Stimulated activated CD4-positive, alpha-beta T cell treated with anti-CD3 and anti-CD28 coated beads, TNF-alpha, amount 100 ng/mL, for 24 hours (primary cell): ENCODE data around the gene G3BP2.
A peak's percentile ranks its signal among the peaks of the same experiment; 100 is the strongest.

Experiments
- DNase-seq, 3 experiments: peaks; one replicate each; pipeline ENCODE4 v3.0.0-alpha.2; 2020; ENCODE audit warnings: low read depth in 3 of 3

The G3BP2 gene

DNA sequence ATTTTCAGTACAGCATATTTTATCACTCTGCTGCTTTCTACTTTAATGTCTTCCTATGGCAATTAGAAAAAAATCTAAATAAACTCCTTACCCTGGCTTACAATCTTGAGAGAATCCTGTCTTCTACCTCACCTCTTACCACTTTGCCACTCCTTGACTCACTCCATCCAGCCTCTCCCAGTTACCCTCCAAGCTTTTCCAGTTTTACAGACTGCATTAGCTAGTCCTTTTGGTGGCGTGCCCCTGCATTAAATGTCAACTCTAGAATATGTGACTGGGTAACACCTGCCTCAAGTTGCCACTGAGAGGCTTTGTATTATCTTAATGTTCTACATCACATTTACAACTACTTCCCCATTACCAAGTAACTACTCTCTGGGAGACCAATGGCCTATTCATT, 35.4 kb downstream of the G3BP2 start:
- no peak for DNase-seq

DNA sequence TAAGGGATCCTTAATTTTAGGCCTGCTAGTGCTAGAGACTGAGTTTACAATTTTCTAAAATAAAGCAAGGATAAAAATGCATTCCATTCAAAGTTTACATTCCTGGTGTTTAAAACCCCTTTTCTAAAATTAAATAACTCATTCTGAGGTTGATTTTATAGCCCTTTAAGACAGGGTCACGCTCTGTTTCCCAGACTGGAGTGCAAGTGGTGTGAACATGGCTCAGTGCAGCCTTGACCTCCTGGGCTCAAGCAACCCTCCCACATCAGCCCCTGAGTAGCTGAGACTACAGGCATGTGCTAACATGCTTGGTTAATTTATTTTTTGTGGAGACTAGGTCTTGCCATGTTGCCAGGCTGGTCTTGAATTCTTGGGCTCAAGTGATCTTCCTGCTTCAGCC, 36.0 kb downstream of the G3BP2 start:
- no peak for DNase-seq

DNA sequence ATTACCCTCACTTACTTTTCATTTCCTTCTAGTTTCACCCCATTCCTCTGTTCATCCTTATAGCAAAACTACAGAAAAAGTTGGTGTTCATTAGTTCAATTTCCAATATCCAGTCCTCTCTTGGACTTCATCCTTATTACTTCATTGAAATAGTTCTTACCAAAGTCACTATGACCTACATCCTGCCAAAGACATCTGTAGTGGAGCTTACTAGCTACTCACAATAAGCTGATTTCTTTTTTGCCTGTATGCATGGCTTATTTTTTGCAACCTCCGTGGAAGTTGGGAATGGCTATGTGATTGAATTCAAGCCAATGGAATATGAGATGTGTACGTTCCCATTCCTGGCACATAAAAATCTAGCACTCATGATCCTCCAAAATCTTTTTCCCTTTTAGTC, 38.3 kb downstream of the G3BP2 start:
- no peak for DNase-seq

DNA sequence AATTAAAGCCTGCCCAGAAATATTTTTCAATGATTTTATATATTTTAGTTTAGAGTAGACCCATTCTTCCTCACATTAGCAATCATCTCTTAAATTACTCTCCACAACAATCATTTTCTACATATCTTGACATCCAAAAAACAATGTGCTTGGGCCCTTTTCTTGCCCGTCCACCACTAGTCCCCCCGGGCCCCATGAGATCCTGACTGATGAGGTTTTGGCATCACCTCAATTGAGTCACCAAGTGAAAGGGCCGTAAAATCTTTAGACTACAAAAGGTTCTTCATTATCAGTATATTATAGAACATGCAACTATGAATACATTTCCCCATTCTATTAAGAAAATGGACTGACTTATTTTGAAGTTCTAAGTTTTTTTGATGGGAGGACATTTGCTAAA, 38.9 kb downstream of the G3BP2 start:
- DNase-seq = no peak

DNA sequence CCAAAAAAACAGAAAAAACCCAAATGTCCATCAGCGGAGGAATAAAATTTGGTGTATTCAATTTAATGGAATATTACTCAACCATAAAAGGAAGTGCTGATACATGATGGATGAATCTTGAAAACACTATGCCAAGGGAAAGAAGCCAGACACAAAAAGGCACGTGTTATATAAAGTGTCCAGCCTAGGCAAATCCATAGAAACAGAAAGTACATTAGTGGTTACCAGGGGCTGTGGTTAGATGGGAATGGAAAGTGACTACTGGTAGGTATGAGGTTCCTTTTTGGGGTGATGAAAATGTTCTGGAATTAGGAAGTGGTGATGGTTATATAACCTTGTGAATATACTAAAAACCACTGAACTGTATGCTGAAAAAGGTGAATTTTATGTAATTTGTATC, 39.4 kb downstream of the G3BP2 start:
- no peak for DNase-seq

DNA sequence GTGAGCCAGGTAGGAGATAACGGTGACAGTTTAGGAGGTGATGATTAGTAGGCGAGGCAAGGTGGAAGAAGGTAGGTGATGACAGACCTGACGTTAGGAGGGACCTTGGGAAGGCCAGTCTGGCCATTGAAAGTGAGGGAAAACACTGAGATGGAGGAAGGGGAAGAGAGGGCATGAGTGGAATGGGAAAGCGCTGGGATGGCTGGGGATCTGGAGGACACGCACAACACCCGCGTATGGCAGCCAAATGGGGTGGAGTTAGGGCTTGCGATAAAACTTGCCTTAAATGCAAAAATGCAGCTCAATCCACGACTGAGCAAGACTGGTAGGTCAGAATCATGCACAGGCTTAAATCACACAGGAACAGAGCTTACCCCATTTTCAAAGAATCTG, 42.3 kb downstream of the G3BP2 start:
- no peak for DNase-seq

DNA sequence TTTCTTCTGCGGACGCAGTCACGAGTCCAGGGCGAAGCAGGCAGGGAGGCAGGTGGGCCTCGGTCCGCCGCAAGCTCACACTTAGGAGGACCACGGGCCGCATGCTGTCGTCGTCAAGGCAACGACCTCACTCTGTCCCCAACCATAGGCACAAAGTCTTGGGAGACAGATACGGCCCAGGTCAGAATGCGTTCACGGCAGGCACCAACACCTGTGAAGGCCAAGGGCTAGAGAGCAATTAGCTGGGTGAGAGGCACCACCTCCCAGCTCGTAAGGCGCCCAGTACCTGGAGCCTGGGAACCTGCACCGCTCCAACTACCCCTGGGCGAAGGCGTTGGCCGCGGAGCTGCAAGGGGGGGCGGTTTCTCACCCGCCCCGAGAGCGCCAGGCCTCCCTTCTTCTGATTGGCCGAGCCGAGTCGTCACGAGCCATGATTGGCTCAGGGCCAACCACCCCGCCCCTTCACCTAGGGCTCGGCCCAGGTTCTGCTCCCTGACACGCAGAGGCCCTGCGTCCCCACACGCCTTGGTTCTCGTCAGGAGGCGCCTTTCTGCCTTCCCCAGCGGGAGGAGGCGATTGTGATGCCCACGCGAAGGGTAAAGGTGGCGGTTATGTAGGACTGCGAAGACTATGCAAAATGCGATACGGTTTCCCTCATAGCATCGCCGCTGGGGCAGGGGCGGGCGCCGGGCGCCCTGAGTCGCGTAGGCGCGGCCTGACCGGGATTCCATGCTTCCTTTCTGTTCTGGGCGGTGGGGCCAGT, 42.9 kb downstream of the G3BP2 start, which contains the start of gene CDKL2:
Gene CDKL2, minus strand, starts transcription at position 355 of the 763 bp plus-strand sequence. CDS start 4,540 bp downstream, outside the sequence.
- DNase-seq = peak; percentile 79 to 90 (median 79)

DNA sequence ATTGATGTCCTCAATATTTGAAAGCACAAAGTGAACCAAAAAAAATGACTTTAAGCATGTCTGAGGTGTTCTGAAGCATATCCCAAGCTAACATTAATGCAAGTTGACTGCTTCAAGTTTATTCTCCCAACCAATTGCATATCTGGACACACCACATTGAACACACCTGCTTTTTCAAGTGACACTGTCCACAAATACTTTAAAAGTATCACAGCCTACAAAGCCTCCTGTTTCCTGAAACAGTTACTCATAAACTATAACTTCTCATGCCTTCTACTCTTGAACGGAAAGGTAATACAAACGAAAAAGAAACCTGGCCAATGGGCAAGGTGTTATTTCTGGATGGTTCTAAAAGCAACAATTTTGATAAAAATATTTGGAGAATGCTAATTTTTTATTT, 44.0 kb downstream of the G3BP2 start:
- DNase-seq = no peak

DNA sequence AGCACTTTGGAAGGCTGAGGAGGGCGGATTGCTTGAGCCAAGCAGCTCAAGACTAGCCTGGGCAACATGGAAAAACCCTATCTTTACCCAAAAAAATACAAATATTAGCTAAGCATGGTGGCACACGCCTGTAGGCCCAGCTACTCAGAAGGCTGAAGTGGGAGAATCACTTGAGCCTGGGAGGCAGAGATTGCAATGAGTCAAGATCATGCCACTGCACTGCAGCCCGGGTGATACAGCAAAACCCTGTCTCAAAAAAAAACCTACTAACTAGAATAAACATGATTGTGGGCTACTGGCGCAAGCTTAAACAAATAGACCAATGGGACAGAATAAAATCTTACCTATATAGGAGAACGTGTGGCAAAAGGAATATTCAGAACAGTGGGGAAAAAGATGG, 50.2 kb downstream of the G3BP2 start:
- no peak for DNase-seq

DNA sequence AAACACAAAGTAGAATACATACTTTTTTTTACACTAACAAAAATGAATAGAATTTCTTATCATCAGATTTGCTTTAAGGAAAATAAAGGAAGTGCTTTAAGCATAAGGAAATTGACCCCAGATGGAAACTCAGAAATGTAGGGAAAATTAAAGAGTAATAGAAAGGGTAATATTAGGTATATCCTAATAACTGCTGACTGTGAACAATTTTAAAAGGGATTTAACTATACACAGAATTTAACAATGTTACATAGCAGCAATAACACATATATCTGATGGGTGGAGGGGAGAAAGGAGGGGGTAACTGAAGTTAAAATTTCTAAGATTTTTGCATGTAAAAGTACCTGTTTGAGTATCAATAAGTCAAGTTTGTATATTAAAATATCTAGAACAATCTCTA, 51.5 kb downstream of the G3BP2 start:
- DNase-seq = no peak

DNA sequence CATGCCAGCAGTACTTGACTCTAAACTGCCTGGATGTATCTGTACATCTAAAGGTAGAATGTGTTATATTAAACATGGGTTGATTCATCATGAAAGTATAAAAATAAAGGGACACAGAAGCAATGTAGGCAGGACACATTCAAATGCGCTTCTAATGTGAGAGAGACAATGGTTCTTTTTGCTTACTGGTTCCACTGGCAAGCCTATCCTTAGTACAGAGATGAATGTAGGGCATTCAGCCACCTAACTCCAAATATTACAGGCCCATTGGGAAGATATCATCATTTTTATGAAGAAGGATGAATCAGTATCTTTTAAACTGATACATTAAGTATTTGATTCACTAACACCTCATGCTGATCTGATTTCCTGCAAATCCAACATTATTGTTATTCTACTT, 60.9 kb downstream of the G3BP2 start:
- DNase-seq = no peak

DNA sequence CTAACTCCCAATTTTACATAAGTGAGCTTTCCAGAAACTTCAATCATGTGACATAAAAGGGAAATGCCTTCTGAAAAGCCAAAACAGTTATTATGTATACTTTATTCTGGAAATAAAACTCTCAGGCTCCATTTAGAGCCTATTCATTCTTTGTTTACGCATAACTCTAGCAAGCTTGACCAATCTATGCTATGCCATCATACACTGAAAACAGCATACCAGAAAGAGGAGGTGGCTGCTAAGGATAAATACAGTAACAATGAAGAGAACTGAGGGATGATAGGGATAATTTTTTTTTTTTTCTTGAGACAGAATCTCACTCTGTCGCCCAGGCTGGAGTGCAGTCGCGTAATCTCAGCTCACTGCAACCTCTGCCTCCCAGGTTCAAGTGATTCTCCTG, 67.3 kb downstream of the G3BP2 start:
- DNase-seq = no peak

DNA sequence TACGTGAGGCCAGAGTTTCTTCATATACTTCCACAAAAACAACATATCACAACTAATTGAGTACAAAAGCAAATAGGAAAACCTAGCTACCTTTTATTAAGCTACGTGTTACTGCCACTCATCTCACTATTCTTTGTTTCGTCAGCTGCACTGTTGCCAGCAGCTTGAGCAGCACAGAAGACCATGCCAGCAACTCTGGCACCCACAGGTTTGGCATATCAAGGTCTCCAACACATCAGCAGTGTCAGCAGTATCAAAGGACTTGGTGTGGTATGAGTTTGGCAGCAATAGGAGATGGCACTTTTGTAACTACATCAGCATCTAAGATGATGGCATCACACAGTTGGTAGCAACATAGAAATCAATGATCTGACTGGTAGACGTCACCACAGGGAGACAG, 73.6 kb downstream of the G3BP2 start:
- DNase-seq = no peak

DNA sequence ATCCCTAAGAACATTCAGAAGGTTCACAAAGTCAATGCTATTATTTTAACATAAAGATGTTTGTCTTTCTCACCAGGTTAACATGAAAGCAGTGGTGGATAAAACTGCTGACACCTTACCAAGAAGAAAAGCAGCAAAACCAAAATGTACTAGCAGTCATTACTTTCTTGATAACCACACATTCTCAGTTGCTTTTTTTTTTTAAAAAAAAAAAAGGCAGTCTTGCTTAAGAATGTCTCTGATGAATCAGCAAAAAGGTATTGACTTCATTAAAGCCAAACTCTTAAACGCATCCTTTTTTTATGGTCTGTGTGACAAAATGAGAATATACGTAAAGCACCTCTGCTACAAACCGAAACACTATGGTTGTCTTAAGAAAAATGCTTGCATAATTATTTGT, 74.8 kb downstream of the G3BP2 start:
- no peak for DNase-seq

DNA sequence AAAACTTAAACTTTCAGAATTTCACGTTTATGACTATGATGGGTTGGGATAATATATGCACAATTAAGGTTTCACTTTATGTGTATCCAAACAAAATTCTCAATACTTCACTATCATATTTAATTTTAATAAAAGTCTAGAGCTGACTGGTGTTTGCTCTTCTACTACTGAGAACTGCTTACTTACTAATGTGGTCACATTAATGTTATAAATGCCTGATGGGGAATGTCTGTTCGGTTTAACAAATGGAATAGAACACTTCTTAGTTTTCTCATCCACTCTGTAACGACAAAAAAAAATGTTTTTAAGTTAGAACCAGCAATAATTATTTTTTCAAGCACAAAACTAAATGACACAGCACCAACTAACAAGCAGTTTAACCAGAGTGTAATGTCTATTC, 77.2 kb downstream of the G3BP2 start:
- no peak for DNase-seq

DNA sequence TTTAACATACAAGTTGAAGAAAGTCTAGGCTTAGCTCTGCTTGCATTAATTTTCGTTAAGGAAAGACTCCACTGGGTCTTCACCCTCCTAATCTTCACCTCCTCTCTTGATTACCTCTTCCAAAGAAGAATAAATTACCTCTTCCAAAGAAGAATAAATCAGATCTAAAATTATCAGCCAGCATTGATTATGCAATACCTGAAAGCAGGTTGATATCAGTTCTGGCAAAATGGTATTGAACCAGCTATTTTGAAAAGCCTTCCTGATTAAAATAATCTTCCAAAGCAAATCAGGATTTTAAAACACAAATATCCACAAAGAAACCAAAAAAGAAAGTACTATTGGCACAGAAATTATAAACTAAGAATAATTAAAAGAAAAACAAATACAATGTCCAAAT, 79.8 kb downstream of the G3BP2 start:
- DNase-seq = no peak
